IMR-90 (cell line): ENCODE measurements around the gene PRKCA. TPM values are rescaled to one million over a fixed set of nuclear protein-coding genes. Genes with fewer than 3 reads are reported as not detected.

Source experiments
- ATAC-seq: fragments of 200-7000 bp; cut with Tn5 transposase; 2 replicates; pipeline ENCODE4 v1.9.1; 2020; ENCODE audit warnings: low read depth, mild to moderate bottlenecking, moderate library complexity
- BruUV-seq: library from RNA; stranded (reverse); fragments of 400-500 nt; replicated peaks from 2 replicates; lab custom pipeline; 2021; lab: Mats Ljungman, UMichigan
- CTCF ChIA-PET: fragments of 300-600 bp; formaldehyde crosslinking; extraction: SDS; loops from one replicate; lab custom pipeline; 2021; ENCODE audit warnings: antibody characterized with exemption; lab: Yijun Ruan, JAX
- POLR2A ChIA-PET: fragments of 300-600 bp; sonication (Branson Sonifier 250); formaldehyde crosslinking; loops from one replicate; lab custom pipeline; 2022; ENCODE audit warnings: antibody characterized with exemption; ENCODE audit not compliant: unreplicated experiment; lab: Charles Lee
- DNase-seq: peaks from one replicate; pipeline ENCODE4 v3.0.0; 2013
- H2AFZ ChIP-seq: replicated peaks from 2 replicates; pipeline ENCODE3; 2013; ENCODE audit warnings: low read length, mild to moderate bottlenecking; ENCODE audit not compliant: poor library complexity
- H2AK5ac ChIP-seq: 2 replicates; pipeline ENCODE4 v1.6.1; 2013; ENCODE audit warnings: low read depth, low read length, inconsistent platforms
- H2AK9ac ChIP-seq: replicated peaks from 2 replicates; pipeline ENCODE3; 2013; ENCODE audit warnings: mild to moderate bottlenecking, low read depth, low read length, moderate library complexity; ENCODE audit not compliant: poor library complexity
- H2BK120ac ChIP-seq: 2 replicates; pipeline ENCODE4 v1.6.1; 2013; ENCODE audit warnings: low read depth, low read length, inconsistent platforms
- H2BK15ac ChIP-seq: 3 replicates; pipeline ENCODE4 v1.6.1; 2013; ENCODE audit warnings: low read depth, low read length, inconsistent platforms
- H2BK20ac ChIP-seq: 2 replicates; pipeline ENCODE4 v1.6.1; 2013; ENCODE audit warnings: low read depth, mild to moderate bottlenecking, inconsistent platforms, low read length, moderate library complexity
- H2BK5ac ChIP-seq: 2 replicates; pipeline ENCODE4 v1.6.1; 2013; ENCODE audit warnings: mild to moderate bottlenecking, low read depth, low read length, inconsistent platforms; ENCODE audit not compliant: poor library complexity, severe bottlenecking
- H3K14ac ChIP-seq: replicated peaks from 2 replicates; pipeline ENCODE4 v1.6.1; 2013; ENCODE audit warnings: low read depth, low read length, inconsistent platforms
- H3K18ac ChIP-seq: 2 replicates; pipeline ENCODE4 v1.6.1; 2013; ENCODE audit warnings: low read depth, low read length, control low read depth
- H3K23ac ChIP-seq: 2 replicates; pipeline ENCODE4 v1.6.1; 2013; ENCODE audit warnings: low read depth, low read length, inconsistent platforms
- H3K27ac ChIP-seq: 2 replicates; pipeline ENCODE4 v1.5.1; 2013; ENCODE audit warnings: mild to moderate bottlenecking, control low read depth, low read length; ENCODE audit not compliant: insufficient read depth
- H3K27me3 ChIP-seq: 2 replicates; pipeline ENCODE4 v1.6.1; 2013; ENCODE audit warnings: low read length; ENCODE audit not compliant: control insufficient read depth, insufficient read depth
- H3K36me3 ChIP-seq: 2 replicates; pipeline ENCODE4 v1.6.1; 2013; ENCODE audit warnings: low read length, mixed read lengths; ENCODE audit not compliant: control insufficient read depth, insufficient read depth
- H3K4ac ChIP-seq: 2 replicates; pipeline ENCODE4 v1.6.1; 2013; ENCODE audit warnings: low read depth, low read length, inconsistent platforms
- H3K4me1 ChIP-seq: 2 replicates; pipeline ENCODE4 v1.6.1; 2013; ENCODE audit warnings: low read length, mixed read lengths; ENCODE audit not compliant: control insufficient read depth, insufficient read depth
- H3K4me2 ChIP-seq: 2 replicates; pipeline ENCODE4 v1.6.1; 2013; ENCODE audit warnings: low read depth, mild to moderate bottlenecking, control low read depth, low read length, moderate library complexity
- H3K4me3 ChIP-seq: 2 replicates; pipeline ENCODE4 v1.5.1; 2013; ENCODE audit warnings: low read depth, mild to moderate bottlenecking, control low read depth, low read length, moderate library complexity; ENCODE audit not compliant: insufficient read depth
- H3K56ac ChIP-seq: 2 replicates; pipeline ENCODE4 v1.6.1; 2013; ENCODE audit warnings: low read length, inconsistent platforms; ENCODE audit not compliant: insufficient read depth; ENCODE audit errors: extremely low read depth
- H3K79me1 ChIP-seq, 2 experiments: 2 replicates each; pipeline ENCODE4 v1.6.1; 2013; ENCODE audit warnings: low read length in 2 of 2, inconsistent platforms in 1 of 2, low read depth in 1 of 2
- H3K9ac ChIP-seq: 2 replicates; pipeline ENCODE4 v1.6.1; 2013; ENCODE audit warnings: low read depth, low read length, control low read depth
- H3K9me1 ChIP-seq: 2 replicates; pipeline ENCODE4 v1.6.1; 2013; ENCODE audit warnings: low read length, inconsistent platforms; ENCODE audit not compliant: insufficient read depth
- H3K9me3 ChIP-seq: 2 replicates; pipeline ENCODE4 v1.6.1; 2013; ENCODE audit warnings: low read length; ENCODE audit not compliant: control insufficient read depth, insufficient read depth
- H4K20me1 ChIP-seq: 2 replicates; pipeline ENCODE4 v1.6.1; 2013; ENCODE audit warnings: low read length, inconsistent platforms; ENCODE audit not compliant: insufficient read depth
- H4K5ac ChIP-seq: 2 replicates; pipeline ENCODE4 v1.6.1; 2013; ENCODE audit warnings: mild to moderate bottlenecking, low read depth, low read length, control low read depth
- H4K8ac ChIP-seq, 2 experiments: 2 replicates each; pipeline ENCODE4 v1.6.1; 2013; ENCODE audit warnings: low read depth in 2 of 2, low read length in 2 of 2, control low read depth in 1 of 2, inconsistent platforms in 1 of 2
- H4K91ac ChIP-seq: 2 replicates; pipeline ENCODE4 v1.6.1; 2013; ENCODE audit warnings: low read depth, low read length, inconsistent platforms; ENCODE audit not compliant: insufficient read depth
- BHLHE40 ChIP-seq: fragments of 150-350 bp; IDR thresholded peaks from 2 replicates; pipeline ENCODE4 v1.6.1; 2016; ENCODE audit warnings: mild to moderate bottlenecking, low read depth, low read length
- CEBPB ChIP-seq: IDR thresholded peaks from 2 replicates; pipeline ENCODE4 v1.6.1; 2012; ENCODE audit warnings: low read depth, low read length, improper control_type of control experiment
- CHD1 ChIP-seq: IDR thresholded peaks from 2 replicates; pipeline ENCODE4 v1.6.1; 2012; ENCODE audit warnings: low read depth, low read length, improper control_type of control experiment
- CTCF ChIP-seq: conservative IDR thresholded peaks from 2 replicates; pipeline ENCODE4 v1.5.1; 2012; ENCODE audit warnings: mild to moderate bottlenecking, low read depth, low read length, improper control_type of control experiment
- FOS ChIP-seq: fragments of 150-350 bp; IDR thresholded peaks from 2 replicates; pipeline ENCODE4 v1.6.1; 2016; ENCODE audit warnings: low read depth, low read length
- MAFK ChIP-seq: IDR thresholded peaks from 2 replicates; pipeline ENCODE4 v1.6.1; 2012; ENCODE audit warnings: low read depth, low read length, improper control_type of control experiment
- MAZ ChIP-seq: IDR thresholded peaks from 2 replicates; pipeline ENCODE4 v1.6.1; 2012; ENCODE audit warnings: low read depth, mild to moderate bottlenecking, low read length, improper control_type of control experiment, moderate library complexity, borderline replicate concordance
- MXI1 ChIP-seq: IDR thresholded peaks from 2 replicates; pipeline ENCODE4 v1.6.1; 2012; ENCODE audit warnings: low read depth, mild to moderate bottlenecking, low read length, moderate library complexity, borderline replicate concordance
- NFE2L2 ChIP-seq: fragments of 150-350 bp; IDR thresholded peaks from 2 replicates; pipeline ENCODE4 v1.6.1; 2016; ENCODE audit warnings: low read depth, mild to moderate bottlenecking, low read length
- POLR2A ChIP-seq: IDR thresholded peaks from 2 replicates; pipeline ENCODE4 v1.6.1; 2012; ENCODE audit warnings: mild to moderate bottlenecking, low read depth, low read length
- RAD21 ChIP-seq: IDR thresholded peaks from 2 replicates; pipeline ENCODE4 v1.6.1; 2012; ENCODE audit warnings: low read length, improper control_type of control experiment
- RCOR1 ChIP-seq: IDR thresholded peaks from 2 replicates; pipeline ENCODE4 v1.6.1; 2012; ENCODE audit warnings: mild to moderate bottlenecking, low read length, improper control_type of control experiment; ENCODE audit not compliant: insufficient replicate concordance
- SMC3 ChIP-seq: fragments of 150-350 bp; IDR thresholded peaks from 2 replicates; pipeline ENCODE4 v1.6.1; 2016; ENCODE audit warnings: low read depth, mild to moderate bottlenecking, antibody characterized with exemption, low read length, moderate library complexity
- WGBS, 2 experiments: methylation state at CpG; one replicate each; pipeline versions ENCODE4 v1.1.5 to v1.1.7; 2013; ENCODE audit warnings: missing lambda C conversion rate in 2 of 2; ENCODE audit not compliant: insufficient read length in 1 of 2; ENCODE audit errors: extremely low coverage in 2 of 2; 5-methylcytosine and 5-hydroxymethylcytosine counted together
- dilution Hi-C: fragments of 300-500 bp; cut with HindIII; formaldehyde crosslinking; loops from one replicate; pipeline ENCODE4 v1.14.3; 2018; ENCODE audit warnings: low sequenced_read_pairs; ENCODE audit not compliant: unreplicated experiment
- in situ Hi-C: fragments of 300-500 bp; cut with MboI; formaldehyde crosslinking; loops from 3 replicates; pipeline ENCODE4 v1.14.3; 2019; ENCODE audit warnings: low sequenced_read_pairs, inconsistent platforms, mixed read lengths
- intact Hi-C: fragments of 100-400 bp; cut with micrococcal nuclease; formaldehyde crosslinking; loops from 2 replicates; pipeline ENCODE4 v1.10.0; 2022
- polyA plus RNA-seq, 3 experiments: library from polyadenylated mRNA; depleted of rRNA; stranded (reverse); fragments of >200 nt; gene quantifications; 2 replicates each; pipeline ENCODE4 v1.2.3, GENCODE V29; 2012; ENCODE audit warnings: low replicate concordance in 1 of 3
- total RNA-seq: library from RNA; depleted of rRNA; stranded (reverse); fragments of >200 nt; gene quantifications from 2 replicates; pipeline ENCODE4 v1.2.3, GENCODE V29; 2012
- TF ChIP-seq, protein P1 (sequence below): fragments of 150-350 bp; IDR thresholded peaks from 2 replicates; pipeline ENCODE4 v1.6.1; 2017; ENCODE audit warnings: mild to moderate bottlenecking, antibody characterized with exemption, low read length, low read depth
- TF ChIP-seq, protein P2 (sequence below): fragments of 150-350 bp; IDR thresholded peaks from 2 replicates; pipeline ENCODE4 v1.6.1; 2016; ENCODE audit warnings: low read depth, mild to moderate bottlenecking, low read length, moderate library complexity, borderline replicate concordance

The PRKCA gene
- total and polyA plus RNA-seq, 2 of the 4 experiments (the other 2 are of a cell fraction) = 31.0 to 46.0 TPM

GRCh38 chr17:66687570-66688284, 385.3 kb downstream of the PRKCA start:
- Histone ChIP-seq H2AK9ac (no peak overlapping the region), H3K4me1 (peaks cover 15% of the 10 kb centered on the region), H3K79me1 (peaks cover 24 to 33% of the 10 kb centered on the region in 2 experiments), H3K27ac (no peak overlapping the region), H3K4me2 (no peak overlapping the region), H3K23ac (no peak overlapping the region), H4K8ac (no peak overlapping the region), H2BK5ac (no peak overlapping the region), H3K18ac (no peak overlapping the region), H3K27me3 (no peaks in the 10 kb centered on the region), H3K9ac (no peak overlapping the region), H2AK5ac (no peak overlapping the region), H3K56ac (no peak overlapping the region), H2BK120ac (no peak overlapping the region), H2BK20ac (no peak overlapping the region), H2AFZ (no peak overlapping the region), H3K9me1 (peaks cover 11% of the 10 kb centered on the region), H3K4me3 (no peak overlapping the region), H4K91ac (no peak overlapping the region), H3K9me3 (no peaks in the 10 kb centered on the region), H3K14ac (no peak overlapping the region), H4K5ac (no peak overlapping the region), H3K4ac (no peak overlapping the region), H2BK15ac (no peak overlapping the region), H4K20me1 (peaks cover 5% of the 10 kb centered on the region; the same call in 1 of the 2 replicates), H3K36me3 (peaks cover 20% of the 10 kb centered on the region)
- ChIA-PET CTCF (no interaction called here), POLR2A (no interaction called here)
- ATAC-seq (no peak), DNase-seq (no peak)
- WGBS, 2 experiments = no CpG with 5 or more reads among the region's 3 CpGs
- no TSS peak for BruUV-seq
- TF ChIP-seq POLR2A (no peak), RCOR1 (no peak), CEBPB (no peak), MAZ (no peak), SMC3 (no peak), CTCF (no peak), MAFK (no peak), FOS (no peak), RAD21 (no peak), NFE2L2 (no peak), BHLHE40 (no peak), MXI1 (no peak), CHD1 (no peak)
- TF ChIP-seq, protein P1, sequence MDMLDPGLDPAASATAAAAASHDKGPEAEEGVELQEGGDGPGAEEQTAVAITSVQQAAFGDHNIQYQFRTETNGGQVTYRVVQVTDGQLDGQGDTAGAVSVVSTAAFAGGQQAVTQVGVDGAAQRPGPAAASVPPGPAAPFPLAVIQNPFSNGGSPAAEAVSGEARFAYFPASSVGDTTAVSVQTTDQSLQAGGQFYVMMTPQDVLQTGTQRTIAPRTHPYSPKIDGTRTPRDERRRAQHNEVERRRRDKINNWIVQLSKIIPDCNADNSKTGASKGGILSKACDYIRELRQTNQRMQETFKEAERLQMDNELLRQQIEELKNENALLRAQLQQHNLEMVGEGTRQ = no peak
- TF ChIP-seq, protein P2, sequence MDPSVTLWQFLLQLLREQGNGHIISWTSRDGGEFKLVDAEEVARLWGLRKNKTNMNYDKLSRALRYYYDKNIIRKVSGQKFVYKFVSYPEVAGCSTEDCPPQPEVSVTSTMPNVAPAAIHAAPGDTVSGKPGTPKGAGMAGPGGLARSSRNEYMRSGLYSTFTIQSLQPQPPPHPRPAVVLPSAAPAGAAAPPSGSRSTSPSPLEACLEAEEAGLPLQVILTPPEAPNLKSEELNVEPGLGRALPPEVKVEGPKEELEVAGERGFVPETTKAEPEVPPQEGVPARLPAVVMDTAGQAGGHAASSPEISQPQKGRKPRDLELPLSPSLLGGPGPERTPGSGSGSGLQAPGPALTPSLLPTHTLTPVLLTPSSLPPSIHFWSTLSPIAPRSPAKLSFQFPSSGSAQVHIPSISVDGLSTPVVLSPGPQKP = no peak
- dilution Hi-C loops (no loop called here), intact Hi-C loops (no loop called here), in situ Hi-C loops (no loop called here)
